ENCODE data around the gene HRK. TPM values are rescaled to one million over a fixed set of nuclear protein-coding genes. Genes with fewer than 3 reads are reported as not detected.

The HRK gene
- total RNA-seq, 1 experiment from 2014 or later = 0.44 TPM

DNA sequence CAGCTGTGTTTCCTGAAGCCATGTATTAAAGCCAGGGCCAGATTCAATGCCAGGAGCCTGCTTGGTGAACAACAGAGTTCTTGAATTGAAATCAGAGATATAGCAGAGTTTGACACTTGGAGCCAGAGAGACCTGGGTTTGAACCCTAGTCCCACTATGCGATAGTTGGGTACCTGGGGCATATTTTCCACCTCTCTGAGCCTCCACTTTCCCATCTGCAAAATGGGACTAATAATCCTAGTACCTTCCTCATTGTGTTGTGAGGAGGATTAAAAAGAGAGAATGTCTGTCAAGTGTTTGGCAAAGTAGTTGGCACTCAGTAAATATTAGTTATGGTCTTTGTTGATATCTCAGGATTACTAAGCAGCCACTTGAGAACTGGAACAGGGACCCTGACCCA lies 6.0 kb upstream of the HRK start:
- H3K4me1 ChIP-seq (ENCODE audit: control insufficient read depth, insufficient read depth, low read length) = peaks cover 5% of the 10 kb centered on the region
- in situ Hi-C loops (cut with HindIII; ENCODE audit: low pct_unique_long_range_greater_than_20kb, low sequenced_read_pairs) (no loop called here), intact Hi-C loops (cut with micrococcal nuclease; ENCODE audit: unreplicated experiment) (loop anchor here (10.0 kb wide), 1 partner anchor 152 kb away; the partner anchor contains the start of genes RNFT2 and SPRING1)
- ChIA-PET CTCF (no interaction called here), POLR2A (no interaction called here)
- peaks cover 6% of the 10 kb centered on the region for H3K27me3 ChIP-seq (ENCODE audit: control insufficient read depth, insufficient read depth, low read length)
- no peaks in the 10 kb centered on the region for H3K36me3 ChIP-seq (ENCODE audit: control insufficient read depth, insufficient read depth, low read length)
- no peaks in the 10 kb centered on the region for H3K9me3 ChIP-seq (ENCODE audit: control insufficient read depth, insufficient read depth, low read depth, low read length)
- TF ChIP-seq, protein P1, sequence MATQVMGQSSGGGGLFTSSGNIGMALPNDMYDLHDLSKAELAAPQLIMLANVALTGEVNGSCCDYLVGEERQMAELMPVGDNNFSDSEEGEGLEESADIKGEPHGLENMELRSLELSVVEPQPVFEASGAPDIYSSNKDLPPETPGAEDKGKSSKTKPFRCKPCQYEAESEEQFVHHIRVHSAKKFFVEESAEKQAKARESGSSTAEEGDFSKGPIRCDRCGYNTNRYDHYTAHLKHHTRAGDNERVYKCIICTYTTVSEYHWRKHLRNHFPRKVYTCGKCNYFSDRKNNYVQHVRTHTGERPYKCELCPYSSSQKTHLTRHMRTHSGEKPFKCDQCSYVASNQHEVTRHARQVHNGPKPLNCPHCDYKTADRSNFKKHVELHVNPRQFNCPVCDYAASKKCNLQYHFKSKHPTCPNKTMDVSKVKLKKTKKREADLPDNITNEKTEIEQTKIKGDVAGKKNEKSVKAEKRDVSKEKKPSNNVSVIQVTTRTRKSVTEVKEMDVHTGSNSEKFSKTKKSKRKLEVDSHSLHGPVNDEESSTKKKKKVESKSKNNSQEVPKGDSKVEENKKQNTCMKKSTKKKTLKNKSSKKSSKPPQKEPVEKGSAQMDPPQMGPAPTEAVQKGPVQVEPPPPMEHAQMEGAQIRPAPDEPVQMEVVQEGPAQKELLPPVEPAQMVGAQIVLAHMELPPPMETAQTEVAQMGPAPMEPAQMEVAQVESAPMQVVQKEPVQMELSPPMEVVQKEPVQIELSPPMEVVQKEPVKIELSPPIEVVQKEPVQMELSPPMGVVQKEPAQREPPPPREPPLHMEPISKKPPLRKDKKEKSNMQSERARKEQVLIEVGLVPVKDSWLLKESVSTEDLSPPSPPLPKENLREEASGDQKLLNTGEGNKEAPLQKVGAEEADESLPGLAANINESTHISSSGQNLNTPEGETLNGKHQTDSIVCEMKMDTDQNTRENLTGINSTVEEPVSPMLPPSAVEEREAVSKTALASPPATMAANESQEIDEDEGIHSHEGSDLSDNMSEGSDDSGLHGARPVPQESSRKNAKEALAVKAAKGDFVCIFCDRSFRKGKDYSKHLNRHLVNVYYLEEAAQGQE (IDR thresholded peaks at IDR 0.05; ENCODE audit: insufficient read depth in 1 of 2, low read depth in 2 of 2, low read length in 1 of 2) = no peak
- TF ChIP-seq TCF7L2 (IDR thresholded peaks at IDR 0.05; ENCODE audit: low read depth, low read length) = no peak
- no peak for TF ChIP-seq SIN3A (IDR thresholded peaks at IDR 0.05; ENCODE audit: borderline replicate concordance, insufficient read depth, low read depth, low read length)
- no peak for TF ChIP-seq POLR2AphosphoS5 (IDR thresholded peaks at IDR 0.05; ENCODE audit: low read depth, low read length)
- no peak for TF ChIP-seq CTCF (IDR thresholded peaks at IDR 0.05)
- no peak for DNase-seq (ENCODE audit: low read depth, low spot score)
- H3K4me3 ChIP-seq (ENCODE audit: low read depth in 2 of 2, low read length in 2 of 2) = no peak overlapping the region
- no peak for ATAC-seq
- BruUV-seq (replicated peaks) = no TSS peak
- no peak overlapping the region for H3K27ac ChIP-seq (ENCODE audit: low read length)

DNA sequence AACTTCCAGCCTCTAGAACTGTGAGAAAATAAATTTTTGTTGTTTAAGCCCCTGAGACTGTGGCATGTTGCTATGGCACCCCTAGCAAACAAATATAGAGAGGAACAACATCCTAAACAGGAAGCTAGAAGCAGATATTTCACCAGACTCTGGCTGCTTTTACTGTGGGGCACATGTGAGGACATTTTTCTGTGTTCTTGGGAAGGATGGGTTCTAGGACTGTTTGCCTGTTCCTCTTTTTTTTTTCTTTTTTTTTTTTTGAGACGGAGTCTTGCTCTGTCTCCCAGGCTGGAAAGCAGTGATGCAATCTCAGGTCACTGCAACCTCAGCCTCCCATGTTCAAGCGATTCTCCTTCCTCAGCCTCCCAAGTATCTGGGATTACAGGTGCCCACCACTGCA lies 4.2 kb upstream of the HRK start:
- ATAC-seq (no peak), DNase-seq (ENCODE audit: low read depth, low spot score) (no peak)
- H3K9me3 ChIP-seq (ENCODE audit: control insufficient read depth, insufficient read depth, low read depth, low read length) = no peaks in the 10 kb centered on the region
- no peaks in the 10 kb centered on the region for H3K36me3 ChIP-seq (ENCODE audit: control insufficient read depth, insufficient read depth, low read length)
- H3K27ac ChIP-seq (ENCODE audit: low read length) = no peak overlapping the region
- H3K4me1 ChIP-seq (ENCODE audit: control insufficient read depth, insufficient read depth, low read length) = peaks cover 13% of the 10 kb centered on the region
- POLR2A ChIA-PET = no interaction called here
- intact Hi-C loops (cut with micrococcal nuclease; ENCODE audit: unreplicated experiment) = loop anchor here (10.0 kb wide), 1 partner anchor 151 kb away; the partner anchor contains the start of genes RNFT2 and SPRING1
- CTCF ChIA-PET = interaction anchor here (0.7 kb wide), 1 partner anchor 14 kb away, joined by 3 read pairs; no protein-coding TSS in a partner anchor
- no peak overlapping the region for H3K4me3 ChIP-seq (ENCODE audit: low read depth in 2 of 2, low read length in 2 of 2)
- in situ Hi-C loops (cut with HindIII; ENCODE audit: low pct_unique_long_range_greater_than_20kb, low sequenced_read_pairs) = no loop called here
- no TSS peak for BruUV-seq (replicated peaks)
- TF ChIP-seq TCF7L2 (IDR thresholded peaks at IDR 0.05; ENCODE audit: low read depth, low read length) = no peak
- no peak for TF ChIP-seq CTCF (IDR thresholded peaks at IDR 0.05)
- no peak for TF ChIP-seq POLR2AphosphoS5 (IDR thresholded peaks at IDR 0.05; ENCODE audit: low read depth, low read length)
- TF ChIP-seq, protein P1 (IDR thresholded peaks at IDR 0.05; ENCODE audit: insufficient read depth in 1 of 2, low read depth in 2 of 2, low read length in 1 of 2) = no peak
- TF ChIP-seq SIN3A (IDR thresholded peaks at IDR 0.05; ENCODE audit: borderline replicate concordance, insufficient read depth, low read depth, low read length) = no peak
- H3K27me3 ChIP-seq (ENCODE audit: control insufficient read depth, insufficient read depth, low read length) = peaks cover 15% of the 10 kb centered on the region
